ENCODE measurements around the gene COL8A2.
A peak's percentile ranks its signal among the peaks of the same experiment; 100 is the strongest.

COL8A2 gene

DNA sequence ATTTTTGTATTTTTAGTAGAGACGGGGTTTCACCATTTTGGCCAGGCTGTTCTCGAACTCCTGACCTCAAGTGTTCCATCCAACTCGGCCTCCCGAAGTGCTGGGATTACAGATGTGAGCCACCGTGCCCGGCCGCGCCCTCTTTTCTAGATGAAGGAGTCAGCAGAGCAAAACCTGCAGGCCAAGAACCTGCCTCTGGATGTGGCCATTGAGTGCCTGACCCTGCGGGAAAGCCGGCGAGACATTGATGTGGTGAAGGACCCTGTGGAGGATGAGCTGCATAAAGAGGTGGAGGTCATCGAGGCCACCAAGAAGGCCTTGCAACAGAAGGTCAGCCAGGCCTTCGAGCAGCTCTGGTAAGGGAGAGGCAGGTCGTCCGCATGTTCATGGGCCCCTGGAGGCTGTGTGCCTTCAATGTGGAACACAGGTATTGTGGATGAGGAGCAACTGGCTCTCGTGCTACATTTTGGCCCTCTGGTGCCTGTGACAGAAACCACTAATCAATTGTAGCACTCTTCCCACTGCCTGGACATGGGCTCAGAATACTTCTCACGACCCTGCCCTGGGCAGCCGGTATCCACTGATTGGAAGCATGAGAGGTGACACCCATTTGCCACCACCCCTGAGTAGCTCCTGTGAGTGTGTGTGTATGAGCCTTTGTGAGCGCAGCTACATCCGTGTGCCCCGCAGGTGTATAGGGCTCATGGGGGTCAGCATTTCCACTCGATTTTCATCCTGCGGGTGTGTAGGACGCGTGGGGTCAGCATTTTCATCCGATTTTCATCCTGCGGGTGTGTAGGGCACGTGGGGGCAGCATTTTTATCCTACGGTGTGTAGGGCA lies 39.1 kb downstream of the COL8A2 start:
- Mint-ChIP-seq H3K4me3 (no peak overlapping the region), H3K27me3 (peaks cover 42% of the 10 kb centered on the region), H3K9me3 (no peaks in the 10 kb centered on the region), H3K27ac (no peak overlapping the region), H3K4me1 (peaks cover 19% of the 10 kb centered on the region)
- no peak for DNase-seq
- ATAC-seq, result no peak

DNA sequence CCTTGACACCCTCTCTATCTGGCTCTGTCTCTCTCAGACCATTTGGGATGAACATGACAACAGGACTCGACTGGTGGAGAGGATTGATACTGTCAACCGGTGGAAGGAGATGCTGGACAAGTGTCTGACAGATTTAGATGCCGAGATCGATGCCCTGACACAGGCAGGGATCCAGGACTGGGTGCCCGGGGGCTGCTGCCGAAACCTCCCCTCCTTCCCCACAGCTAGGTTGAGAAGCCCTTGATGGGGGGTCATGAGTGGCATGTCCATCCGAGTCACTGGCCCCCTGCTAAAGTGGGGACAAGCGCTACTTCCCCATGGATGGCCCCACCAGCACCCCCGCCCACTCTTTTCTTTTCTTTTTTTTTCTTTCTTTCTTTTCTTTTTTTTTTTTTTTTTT lies 39.9 kb downstream of the COL8A2 start:
- H3K4me1 Mint-ChIP-seq, result peaks cover 15% of the 10 kb centered on the region
- no peak overlapping the region for H3K4me3 Mint-ChIP-seq
- H3K27ac Mint-ChIP-seq, result no peak overlapping the region
- no peak for ATAC-seq
- no peak for DNase-seq
- no peaks in the 10 kb centered on the region for H3K9me3 Mint-ChIP-seq
- H3K27me3 Mint-ChIP-seq, result peaks cover 50% of the 10 kb centered on the region

DNA sequence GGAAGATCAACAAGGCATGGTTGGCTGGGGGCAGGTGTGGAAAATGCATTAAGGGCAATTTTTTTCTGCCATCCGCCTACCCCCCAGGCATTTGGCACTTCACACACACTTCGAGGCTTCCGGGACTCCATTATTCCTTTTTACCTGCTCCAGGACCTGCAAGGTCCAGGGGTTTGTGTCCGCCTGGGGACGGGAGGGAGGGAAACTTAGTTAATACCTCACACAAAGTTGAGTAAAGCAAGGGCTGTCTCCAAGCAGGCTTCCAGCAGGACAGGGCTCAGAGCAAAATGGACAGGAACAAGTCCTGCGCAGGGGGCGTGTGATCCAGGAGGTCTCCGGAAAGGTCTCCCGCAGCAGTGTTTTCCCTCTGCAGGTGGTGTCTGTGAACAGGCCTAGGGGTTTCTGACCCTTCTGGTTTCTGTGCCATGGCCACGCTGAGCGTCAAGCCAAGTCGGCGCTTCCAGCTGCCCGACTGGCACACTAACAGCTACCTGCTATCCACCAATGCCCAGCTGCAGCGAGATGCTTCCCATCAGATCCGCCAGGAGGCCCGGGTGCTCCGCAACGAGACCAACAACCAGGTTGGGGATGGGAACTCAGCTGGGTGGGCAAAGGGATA lies 40.4 kb downstream of the COL8A2 start:
- Mint-ChIP-seq H3K4me3 (peak overlapping the region; percentile 37 to 73), H3K27me3 (peaks cover 50% of the 10 kb centered on the region), H3K9me3 (no peaks in the 10 kb centered on the region), H3K4me1 (peaks cover 10% of the 10 kb centered on the region), H3K27ac (no peak overlapping the region)
- no peak for DNase-seq
- ATAC-seq, result no peak

GRCh38 chr1:36083635-36084496 lies 41.2 kb downstream of the COL8A2 start, which contains the start of gene TEKT2:
Gene TEKT2, plus strand, starts transcription at chr1:36084094. Its CDS starts 828 bp downstream, at chr1:36084922.
- DNase-seq (no peak), ATAC-seq (no peak)
- Mint-ChIP-seq H3K27me3 (peaks cover 50% of the 10 kb centered on the region), H3K27ac (peak within 1 kb of the TSS in 1 of 2 donors; percentile 90), H3K4me3 (peak within 1 kb of the TSS; percentile 73 to 75), H3K4me1 (peaks cover 5% of the 10 kb centered on the region), H3K9me3 (no peaks in the 10 kb centered on the region)

GRCh38 chr1:36083219-36083618 lies 41.8 kb downstream of the COL8A2 start:
- Mint-ChIP-seq H3K9me3 (no peaks in the 10 kb centered on the region), H3K4me3 (no peak overlapping the region), H3K27ac (no peak overlapping the region), H3K27me3 (peaks cover 50% of the 10 kb centered on the region), H3K4me1 (peaks cover 5% of the 10 kb centered on the region)
- no peak for DNase-seq
- no peak for ATAC-seq

- peaks cover 50% of the 10 kb centered on the region for H3K27me3 Mint-ChIP-seq
Observed at GRCh38 chr1:36081926-36082485, 43.0 kb downstream of the COL8A2 start.

GRCh38 chr1:36080801-36081200 lies 44.2 kb downstream of the COL8A2 start:
- no peaks in the 10 kb centered on the region for H3K9me3 Mint-ChIP-seq
- ATAC-seq (no peak), DNase-seq (no peak)
- no peak overlapping the region for H3K27ac Mint-ChIP-seq
- H3K4me1 Mint-ChIP-seq, result no peaks in the 10 kb centered on the region
- H3K4me3 Mint-ChIP-seq, result no peak overlapping the region
- peaks cover 47% of the 10 kb centered on the region for H3K27me3 Mint-ChIP-seq

More at GRCh38 chr1:36081926-36082485, 43.0 kb downstream of the COL8A2 start:
- Mint-ChIP-seq H3K4me3 (no peak overlapping the region), H3K4me1 (peaks cover 2% of the 10 kb centered on the region), H3K9me3 (no peaks in the 10 kb centered on the region), H3K27ac (no peak overlapping the region)
- no peak for DNase-seq
- ATAC-seq, result no peak

DNA sequence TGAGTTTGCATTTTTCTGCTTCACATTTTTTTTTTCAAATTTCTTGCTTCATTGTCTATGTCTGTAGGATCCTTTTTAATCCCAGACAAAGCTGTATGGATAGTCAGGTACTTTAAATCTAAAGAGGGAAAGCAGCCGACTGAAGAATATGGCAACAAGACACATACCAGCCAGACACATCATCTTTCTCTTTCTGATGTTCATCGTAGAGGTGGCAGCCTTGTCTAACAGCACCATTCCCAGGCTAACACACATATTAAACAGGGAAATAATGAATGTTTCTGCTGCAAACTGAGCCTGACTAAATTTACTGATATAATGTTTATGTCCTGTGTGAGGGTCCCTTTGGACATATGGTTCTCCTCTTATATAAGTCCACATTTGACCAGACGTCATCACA lies 44.8 kb downstream of the COL8A2 start:
- Mint-ChIP-seq H3K27ac (no peak overlapping the region), H3K4me3 (no peak overlapping the region), H3K27me3 (peaks cover 41% of the 10 kb centered on the region), H3K9me3 (no peaks in the 10 kb centered on the region), H3K4me1 (no peaks in the 10 kb centered on the region)
- DNase-seq, result no peak
- ATAC-seq, result no peak

DNA sequence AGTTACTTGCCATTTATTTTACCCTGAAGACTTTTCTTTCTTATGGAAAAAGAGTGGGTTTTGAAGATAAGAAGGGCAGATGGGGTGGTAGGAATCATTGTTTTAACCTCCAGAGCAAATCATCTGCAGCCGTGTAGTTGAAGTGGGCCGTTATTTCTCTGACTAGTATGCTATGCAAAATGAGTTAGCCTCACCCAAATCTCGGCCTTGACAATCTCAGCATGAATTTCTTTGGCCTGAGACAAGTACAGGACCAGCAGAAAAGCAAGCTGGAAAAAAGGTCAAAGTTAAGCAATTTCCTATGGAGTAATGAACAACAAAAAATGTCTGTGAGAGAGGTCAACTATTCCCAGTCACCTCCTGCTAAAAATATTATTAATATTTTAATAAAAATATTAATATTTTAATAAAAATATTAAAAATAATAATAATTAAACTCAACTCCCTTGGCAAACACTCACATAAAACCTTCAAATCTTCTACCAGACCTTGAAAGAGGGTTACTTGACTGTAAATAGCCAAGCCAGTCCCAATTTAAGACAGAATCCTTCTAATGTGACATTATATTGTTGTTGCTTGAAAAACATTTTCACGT lies 47.9 kb downstream of the COL8A2 start:
- DNase-seq (no peak), ATAC-seq (no peak)
- Mint-ChIP-seq H3K9me3 (no peaks in the 10 kb centered on the region), H3K4me3 (no peak overlapping the region), H3K27ac (no peak overlapping the region), H3K27me3 (peaks cover 14% of the 10 kb centered on the region), H3K4me1 (no peaks in the 10 kb centered on the region)

GRCh38 chr1:36070349-36070748 lies 54.7 kb downstream of the COL8A2 start:
- H3K9me3 Mint-ChIP-seq, result no peaks in the 10 kb centered on the region
- H3K27ac Mint-ChIP-seq, result no peak overlapping the region
- H3K4me3 Mint-ChIP-seq, result no peak overlapping the region
- no peaks in the 10 kb centered on the region for H3K4me1 Mint-ChIP-seq
- ATAC-seq (no peak), DNase-seq (no peak)
- no peaks in the 10 kb centered on the region for H3K27me3 Mint-ChIP-seq

GRCh38 chr1:36068866-36069265 lies 56.2 kb downstream of the COL8A2 start:
- DNase-seq, result no peak
- Mint-ChIP-seq H3K4me1 (no peaks in the 10 kb centered on the region), H3K27ac (peak overlapping the region in 1 of 2 donors; percentile 35), H3K27me3 (no peaks in the 10 kb centered on the region), H3K9me3 (no peaks in the 10 kb centered on the region), H3K4me3 (no peak overlapping the region)
- no peak for ATAC-seq

DNA sequence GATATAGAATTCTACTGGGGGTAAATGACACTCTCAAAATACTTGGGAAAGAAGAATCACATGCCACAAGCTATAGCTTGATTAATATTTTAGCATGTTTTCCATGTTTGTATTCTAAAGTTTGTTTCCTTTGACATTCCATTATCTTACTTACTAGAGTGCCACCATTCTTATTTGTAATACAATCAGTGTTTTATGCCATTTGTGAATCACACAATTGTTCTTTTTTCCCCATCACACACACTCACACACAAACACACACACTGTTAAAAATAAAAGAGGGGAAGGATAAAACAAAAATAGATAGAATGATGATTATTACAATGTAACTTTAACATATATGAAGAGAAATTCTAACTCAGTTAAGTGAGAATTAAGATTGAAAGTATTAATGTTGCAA lies 57.2 kb downstream of the COL8A2 start:
- Mint-ChIP-seq H3K4me1 (no peaks in the 10 kb centered on the region), H3K9me3 (no peaks in the 10 kb centered on the region), H3K4me3 (no peak overlapping the region), H3K27me3 (no peaks in the 10 kb centered on the region), H3K27ac (no peak overlapping the region)
- DNase-seq, result no peak
- ATAC-seq, result no peak

DNA sequence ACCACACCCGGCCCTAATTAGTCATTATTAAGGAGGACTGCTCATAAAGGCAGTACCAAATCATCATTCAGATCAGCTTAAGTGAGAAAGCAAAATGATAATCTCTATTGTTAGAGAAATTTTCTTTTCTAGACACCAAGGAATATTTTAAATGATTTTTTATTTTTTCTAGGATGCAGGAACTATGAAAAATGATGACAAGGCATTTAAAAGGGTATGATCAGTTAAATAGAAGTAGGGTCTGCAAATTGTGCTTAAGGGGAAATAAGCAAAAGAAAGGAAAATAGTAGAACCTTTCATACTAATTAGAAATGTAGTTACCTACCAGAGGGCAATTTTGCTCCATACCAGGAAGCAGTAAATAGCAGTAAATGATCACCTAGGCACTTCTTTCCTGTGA lies 62.7 kb downstream of the COL8A2 start:
- Mint-ChIP-seq H3K4me1 (no peaks in the 10 kb centered on the region), H3K27ac (no peak overlapping the region), H3K27me3 (no peaks in the 10 kb centered on the region), H3K4me3 (no peak overlapping the region), H3K9me3 (no peaks in the 10 kb centered on the region)
- ATAC-seq (no peak), DNase-seq (no peak)

- no peak overlapping the region for H3K4me3 Mint-ChIP-seq
- no peaks in the 10 kb centered on the region for H3K27me3 Mint-ChIP-seq
- no peaks in the 10 kb centered on the region for H3K4me1 Mint-ChIP-seq
- H3K27ac Mint-ChIP-seq, result no peak overlapping the region
- no peaks in the 10 kb centered on the region for H3K9me3 Mint-ChIP-seq
- ATAC-seq (no peak), DNase-seq (no peak)
Observed at GRCh38 chr1:36055706-36056105, 69.3 kb downstream of the COL8A2 start.

- H3K27ac Mint-ChIP-seq, result no peak overlapping the region
- no peak overlapping the region for H3K4me3 Mint-ChIP-seq
- no peaks in the 10 kb centered on the region for H3K27me3 Mint-ChIP-seq
- H3K9me3 Mint-ChIP-seq, result no peaks in the 10 kb centered on the region
- no peaks in the 10 kb centered on the region for H3K4me1 Mint-ChIP-seq
- no peak for DNase-seq
- no peak for ATAC-seq
Observed at GRCh38 chr1:36053978-36054377, 71.0 kb downstream of the COL8A2 start.
